OCI-LY3 (cell line): ENCODE results near the gene RGSL1.

Experiments
- H2AFZ ChIP-seq: fragments of 200-600, 300-600 bp; shearing (Covaris generic); 2 replicates; pipeline ENCODE4 v1.6.0; 2014; ENCODE audit warnings: antibody characterized with exemption, low read depth, low read length
- H3K27ac ChIP-seq: fragments of 200-600, 300-600 bp; sonication (generic); 2 replicates; pipeline ENCODE4 v1.5.1; 2014; ENCODE audit warnings: mild to moderate bottlenecking, low read length, moderate library complexity, mixed read lengths
- H3K27me3 ChIP-seq: fragments of 200-600, 300-600 bp; sonication (generic); 2 replicates; pipeline ENCODE4 v1.6.1; 2014; ENCODE audit warnings: low read depth, low read length, mixed read lengths
- H3K36me3 ChIP-seq: fragments of 200-600, 300-600 bp; sonication (generic); replicated peaks from 2 replicates; pipeline ENCODE3; 2014; ENCODE audit warnings: low read depth, low read length, mixed read lengths
- H3K4me1 ChIP-seq: fragments of 300-600, 200-600 bp; sonication (generic); 2 replicates; pipeline ENCODE4 v1.6.1; 2014; ENCODE audit warnings: low read length, mixed read lengths
- H3K4me2 ChIP-seq: fragments of 200-600, 300-600 bp; sonication (generic); 2 replicates; pipeline ENCODE4 v1.6.1; 2014; ENCODE audit warnings: low read length, mixed read lengths
- H3K4me3 ChIP-seq: fragments of 300-600, 200-600 bp; sonication (generic); 2 replicates; pipeline ENCODE4 v1.5.1; 2014; ENCODE audit warnings: antibody characterized with exemption, mild to moderate bottlenecking, low read length, moderate library complexity
- H3K79me2 ChIP-seq: fragments of 300-600, 200-600 bp; shearing (Covaris generic); 2 replicates; pipeline ENCODE4 v1.6.1; 2014; ENCODE audit warnings: mild to moderate bottlenecking, low read length, mixed read lengths
- H3K9ac ChIP-seq: fragments of 300-600, 200-600 bp; shearing (Covaris generic); 2 replicates; pipeline ENCODE4 v1.6.0; 2014; ENCODE audit warnings: mild to moderate bottlenecking, low read length, moderate library complexity
- H3K9me3 ChIP-seq: fragments of 200-600, 300-600 bp; shearing (Covaris generic); 2 replicates; pipeline ENCODE4 v1.6.1; 2014; ENCODE audit warnings: low read length, mixed read lengths; ENCODE audit not compliant: insufficient read depth
- H4K20me1 ChIP-seq: fragments of 200-600, 300-600 bp; sonication (generic); 2 replicates; pipeline ENCODE4 v1.6.1; 2016; ENCODE audit warnings: low read length, mixed read lengths; ENCODE audit not compliant: insufficient read depth
- CTCF ChIP-seq: fragments of 200-600, 300-600 bp; sonication (generic); IDR thresholded peaks from 2 replicates; pipeline ENCODE4 v1.5.1; 2014; ENCODE audit warnings: antibody characterized with exemption, low read length, low read depth
- EZH2phosphoT487 ChIP-seq: fragments of 200-600 bp; shearing (Covaris generic); IDR thresholded peaks from 2 replicates; pipeline ENCODE4 v1.6.1; 2018; ENCODE audit warnings: antibody characterized with exemption, mixed run types, low read depth

The RGSL1 gene

DNA sequence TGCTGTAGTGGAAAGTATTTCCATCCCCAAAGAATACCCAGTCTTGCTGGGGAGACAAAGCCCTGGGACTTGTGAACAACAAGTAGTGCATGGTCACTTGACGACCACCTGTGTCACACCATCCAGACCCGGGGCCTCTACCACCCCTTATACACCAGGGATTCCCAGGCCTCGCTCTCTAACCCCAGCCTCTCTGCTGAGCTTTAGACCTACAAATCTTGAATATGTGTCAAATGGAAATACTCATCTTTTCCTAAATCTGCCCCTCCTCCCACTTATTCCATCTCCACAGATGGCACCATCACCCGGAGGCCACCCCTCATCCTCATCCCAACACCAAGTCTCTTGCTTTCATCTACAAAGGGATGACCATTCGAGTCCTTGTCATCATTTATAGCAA, 140.0 kb downstream of the RGSL1 start:
- H2AFZ ChIP-seq, result no peak overlapping the region
- H3K36me3 ChIP-seq, result no peaks in the 10 kb centered on the region
- H3K9me3 ChIP-seq, result no peaks in the 10 kb centered on the region
- peaks cover 12% of the 10 kb centered on the region for H3K4me1 ChIP-seq
- TF ChIP-seq EZH2phosphoT487, result no peak
- TF ChIP-seq CTCF, result no peak
- H3K4me2 ChIP-seq, result no peak overlapping the region
- no peaks in the 10 kb centered on the region for H3K27me3 ChIP-seq
- no peaks in the 10 kb centered on the region for H3K79me2 ChIP-seq
- H3K4me3 ChIP-seq, result no peak overlapping the region
- H3K9ac ChIP-seq, result no peak overlapping the region
- no peaks in the 10 kb centered on the region for H4K20me1 ChIP-seq
- H3K27ac ChIP-seq, result no peak overlapping the region

GRCh38 chr1:182595641-182596240, 145.8 kb downstream of the RGSL1 start:
- Histone ChIP-seq H4K20me1 (no peaks in the 10 kb centered on the region), H3K27me3 (no peaks in the 10 kb centered on the region), H3K4me1 (peaks cover 7% of the 10 kb centered on the region), H3K9ac (no peak overlapping the region; the same call in 1 of the 2 replicates), H3K79me2 (no peaks in the 10 kb centered on the region), H3K27ac (no peak overlapping the region), H3K4me2 (peak overlapping the region; percentile 42), H3K4me3 (no peak overlapping the region), H3K36me3 (peaks cover 20% of the 10 kb centered on the region), H3K9me3 (no peaks in the 10 kb centered on the region), H2AFZ (0 out of 2 replicates have a peak overlapping the region, but pooled peaks have one; percentile 49)
- TF ChIP-seq CTCF (peak; percentile 95), EZH2phosphoT487 (no peak)

DNA sequence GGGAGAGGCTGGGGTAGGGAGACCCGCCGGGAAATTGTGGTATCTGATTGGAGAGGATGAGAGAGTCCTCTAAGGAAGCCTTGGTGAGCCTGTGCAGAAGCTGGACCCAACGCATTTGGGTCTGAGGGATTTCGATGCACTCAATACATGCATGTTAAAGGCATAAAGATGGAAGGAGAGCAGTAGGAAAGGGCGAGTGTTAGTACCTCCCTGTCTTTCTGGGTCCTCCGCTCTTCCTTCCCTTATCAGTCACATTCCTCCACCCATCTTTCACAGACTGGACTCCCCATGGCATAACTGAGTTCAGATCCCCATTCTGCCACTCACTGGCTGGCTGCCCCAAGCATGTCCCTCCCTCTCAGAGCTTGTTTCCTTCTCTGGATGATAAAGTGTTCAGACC, 147.0 kb downstream of the RGSL1 start:
- Histone ChIP-seq H3K9me3 (no peaks in the 10 kb centered on the region), H3K4me2 (no peak overlapping the region), H3K4me1 (peaks cover 11% of the 10 kb centered on the region), H4K20me1 (no peaks in the 10 kb centered on the region), H3K27ac (no peak overlapping the region), H3K36me3 (peaks cover 27% of the 10 kb centered on the region), H3K79me2 (no peaks in the 10 kb centered on the region), H2AFZ (no peak overlapping the region), H3K4me3 (no peak overlapping the region), H3K9ac (no peak overlapping the region), H3K27me3 (no peaks in the 10 kb centered on the region)
- TF ChIP-seq CTCF (no peak), EZH2phosphoT487 (no peak)

- Histone ChIP-seq H3K27me3 (no peaks in the 10 kb centered on the region), H2AFZ (no peak overlapping the region), H3K4me1 (peaks cover 17% of the 10 kb centered on the region), H3K4me2 (no peak overlapping the region), H3K4me3 (no peak overlapping the region), H3K27ac (no peak overlapping the region), H4K20me1 (no peaks in the 10 kb centered on the region), H3K9me3 (no peaks in the 10 kb centered on the region), H3K9ac (no peak overlapping the region), H3K36me3 (peaks cover 33% of the 10 kb centered on the region), H3K79me2 (peaks cover 4% of the 10 kb centered on the region)
- TF ChIP-seq EZH2phosphoT487, result no peak
- no peak for TF ChIP-seq CTCF
Observed at GRCh38 chr1:182598296-182598695, 148.3 kb downstream of the RGSL1 start.
